NCI-H446 treated with DMSO at 0.1 percent for 48 hours (cell line): ENCODE measurements around the gene PDF.

ENCODE experiments used
- DNase-seq: peaks from one replicate; lab custom pipeline; 2025; lab: John Stamatoyannopoulos, UW

Gene PDF

DNA sequence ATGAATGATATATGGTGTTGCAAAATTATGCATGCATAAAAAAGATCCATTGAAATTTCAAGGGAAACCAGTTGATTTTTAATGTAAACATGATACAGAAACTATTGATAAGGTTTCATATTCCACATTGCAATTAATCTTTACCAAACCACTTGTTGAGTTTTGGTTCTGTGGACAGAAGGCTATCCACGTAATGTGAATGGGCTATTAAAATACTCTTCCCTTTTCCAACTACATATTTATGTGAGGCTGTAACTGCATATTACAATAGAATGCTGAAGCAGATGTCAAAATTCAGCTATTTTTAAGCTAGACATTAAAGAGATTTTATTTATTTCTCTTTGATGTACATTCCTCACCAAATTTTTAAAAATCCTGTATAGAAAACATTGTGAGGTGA lies 53.0 kb downstream of the PDF start:
- DNase-seq = no peak
